Activated CD4-positive, alpha-beta T cell treated with anti-CD3 and anti-CD28 coated beads, Interleukin-2, amount 10 ng/mL, durations not matched to agents 24 days and 14 days (primary cell): ENCODE data around the gene BOLA3. TPM values are rescaled to one million over a fixed set of nuclear protein-coding genes. Genes with fewer than 3 reads are reported as not detected.
"Not testable (repeated sequence)": the region's sequence is repeated elsewhere in the genome, so short reads cannot be mapped to it uniquely, and the experiment has no call there.

Source experiments
- DNase-seq: peaks from one replicate; pipeline ENCODE4 v3.0.0; 2022
- H3K27ac Mint-ChIP-seq: one replicate; pipeline ENCODE4 v1.8.0; 2022; ENCODE audit warnings: mild to moderate bottlenecking, mixed read lengths
- H3K27me3 Mint-ChIP-seq: one replicate; pipeline ENCODE4 v1.8.0; 2022; ENCODE audit warnings: mixed read lengths
- H3K36me3 Mint-ChIP-seq: one replicate; pipeline ENCODE4 v1.8.0; 2022; ENCODE audit warnings: low read depth, mild to moderate bottlenecking, mixed read lengths
- H3K4me1 Mint-ChIP-seq: one replicate; pipeline ENCODE4 v1.8.0; 2021; ENCODE audit warnings: mixed read lengths
- H3K4me3 Mint-ChIP-seq: one replicate; pipeline ENCODE4 v1.8.0; 2022; ENCODE audit warnings: mild to moderate bottlenecking, moderate library complexity, mixed read lengths
- H3K9me3 Mint-ChIP-seq: one replicate; pipeline ENCODE4 v1.8.0; 2021; ENCODE audit warnings: mixed read lengths
- intact Hi-C: fragments of 100-400 bp; cut with micrococcal nuclease; formaldehyde crosslinking; loops from one replicate; pipeline ENCODE4 v1.15.1; 2023
- total RNA-seq: library from RNA; stranded (reverse); gene quantifications from 2 replicates; pipeline ENCODE4 v1.2.3, GENCODE V29; 2022

BOLA3 gene
- total RNA-seq, 1 donor from 2014 or later = 103 TPM

DNA sequence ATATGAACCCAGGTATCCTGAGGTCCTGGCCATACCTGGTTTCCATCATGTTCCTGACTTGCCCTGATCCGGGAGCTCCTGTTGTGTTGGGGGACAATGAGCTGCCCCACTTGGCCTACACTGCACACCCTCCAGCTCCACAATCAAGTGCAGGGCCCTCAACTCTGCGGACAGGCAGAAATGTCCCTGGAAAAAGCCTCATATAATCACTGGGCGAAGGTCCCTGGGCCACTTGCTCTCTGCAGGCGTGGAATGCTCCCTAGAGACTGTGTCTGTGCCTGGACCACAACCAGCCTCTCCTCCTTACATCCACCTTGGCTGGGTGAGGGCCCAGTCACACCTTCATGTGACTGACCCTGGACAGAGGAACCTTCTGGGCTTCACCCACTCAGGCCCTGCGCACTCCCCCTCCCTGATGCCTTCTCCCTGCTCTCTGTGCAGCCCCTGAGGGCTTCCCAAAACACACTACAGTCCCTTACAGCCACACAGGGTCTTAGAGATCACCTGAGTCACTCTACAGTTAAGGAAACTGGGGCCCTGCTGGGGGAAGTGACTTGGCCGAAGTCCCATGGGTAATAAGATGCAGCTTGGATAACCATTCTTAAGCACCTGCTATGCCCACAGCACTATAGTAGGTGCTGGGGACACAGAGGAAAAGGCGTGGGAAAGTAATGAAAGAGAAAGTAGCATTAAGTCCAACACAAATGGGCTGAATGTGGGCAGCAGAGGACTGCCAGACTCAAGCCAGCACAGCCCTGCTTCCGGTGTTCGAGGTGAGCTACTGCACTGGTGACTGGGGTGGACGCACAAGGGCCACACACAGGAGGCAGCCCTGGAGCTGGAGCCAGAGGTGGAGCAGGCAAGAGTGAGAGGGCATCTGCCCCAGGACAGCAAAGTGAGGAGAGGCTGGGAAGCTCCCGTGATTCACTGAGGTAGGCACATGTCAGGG, 9.8 kb downstream of the BOLA3 start:
- Mint-ChIP-seq H3K27me3 (no peaks in the 10 kb centered on the region), H3K4me1 (peaks cover 8% of the 10 kb centered on the region), H3K27ac (no peak overlapping the region)

DNA sequence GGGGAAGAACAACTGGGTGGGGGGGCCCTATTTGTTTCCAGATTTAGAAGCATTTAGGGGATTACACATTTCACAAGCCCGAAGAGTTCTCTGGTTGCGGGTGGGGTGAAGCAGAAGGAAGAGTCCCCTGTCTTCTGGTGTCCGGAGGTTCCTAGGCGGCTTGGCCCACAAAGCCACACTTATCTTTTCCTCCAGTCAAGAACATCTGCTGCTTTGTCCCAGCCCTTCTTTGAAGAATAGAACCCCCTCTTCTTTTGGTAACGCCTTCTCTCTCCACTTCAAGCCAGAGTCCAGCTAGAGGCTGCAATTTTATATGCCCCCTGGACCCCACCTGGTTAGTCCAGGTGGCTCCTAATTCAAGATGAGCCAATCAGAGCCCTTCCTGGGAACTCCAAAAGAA, 15.8 kb downstream of the BOLA3 start:
- peaks cover 9% of the 10 kb centered on the region for H3K27me3 Mint-ChIP-seq
- no peaks in the 10 kb centered on the region for H3K9me3 Mint-ChIP-seq

More for the DNA sequence above, 9.8 kb downstream of the BOLA3 start:
- H3K36me3 Mint-ChIP-seq = peaks cover 38% of the 10 kb centered on the region
- H3K9me3 Mint-ChIP-seq = no peaks in the 10 kb centered on the region
- intact Hi-C loops = no loop called here
- no peak overlapping the region for H3K4me3 Mint-ChIP-seq
- DNase-seq = no peak

DNA sequence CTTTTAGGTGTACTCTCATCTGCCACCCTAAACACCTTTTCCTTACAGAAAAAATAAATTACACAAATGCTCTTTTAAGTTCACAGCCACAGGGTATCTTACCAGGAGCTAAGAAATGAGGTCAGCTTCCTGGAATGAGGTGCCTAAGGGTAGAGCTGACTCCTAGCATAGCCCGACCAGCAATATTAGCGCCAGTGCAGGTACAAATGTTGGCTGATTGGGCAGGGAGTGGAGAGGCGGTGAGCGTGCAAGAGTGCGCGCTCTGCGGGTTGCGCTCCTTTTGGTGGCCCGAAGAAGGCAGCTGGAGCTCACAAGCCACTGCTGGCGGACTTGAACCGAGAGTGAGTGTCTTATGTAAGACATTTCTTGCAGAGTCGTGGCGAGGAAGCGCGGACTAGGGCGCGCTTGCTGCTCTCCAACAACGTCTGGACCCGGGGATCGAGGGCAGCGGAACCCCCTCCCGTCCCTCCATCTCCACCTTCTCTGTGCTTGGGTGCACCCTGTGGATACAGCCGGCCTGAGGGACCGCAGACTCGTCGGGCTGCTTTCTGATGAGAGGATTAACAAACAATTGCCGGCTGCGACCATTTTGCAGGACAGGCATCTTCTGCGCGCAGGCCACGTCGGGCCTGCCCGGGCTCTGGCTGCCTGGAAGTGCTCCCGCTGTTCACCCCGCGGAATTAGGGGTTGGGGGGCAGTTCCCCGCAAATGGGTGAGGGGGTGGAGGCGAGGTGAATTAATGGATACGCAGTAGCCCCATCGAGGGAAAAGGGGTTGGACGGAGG, 17.3 kb downstream of the BOLA3 start:
- no peak overlapping the region for H3K4me3 Mint-ChIP-seq
- H3K27me3 Mint-ChIP-seq = peaks cover 9% of the 10 kb centered on the region
- H3K27ac Mint-ChIP-seq = no peak overlapping the region
- H3K36me3 Mint-ChIP-seq = peaks cover 15% of the 10 kb centered on the region
- intact Hi-C loops = no loop called here
- H3K9me3 Mint-ChIP-seq = no peaks in the 10 kb centered on the region
- no peak for DNase-seq
- no peaks in the 10 kb centered on the region for H3K4me1 Mint-ChIP-seq

More for the DNA sequence above, 15.8 kb downstream of the BOLA3 start:
- Mint-ChIP-seq H3K36me3 (peaks cover 17% of the 10 kb centered on the region), H3K4me3 (no peak overlapping the region), H3K27ac (no peak overlapping the region), H3K4me1 (no peaks in the 10 kb centered on the region)
- intact Hi-C loops = no loop called here
- no peak for DNase-seq

DNA sequence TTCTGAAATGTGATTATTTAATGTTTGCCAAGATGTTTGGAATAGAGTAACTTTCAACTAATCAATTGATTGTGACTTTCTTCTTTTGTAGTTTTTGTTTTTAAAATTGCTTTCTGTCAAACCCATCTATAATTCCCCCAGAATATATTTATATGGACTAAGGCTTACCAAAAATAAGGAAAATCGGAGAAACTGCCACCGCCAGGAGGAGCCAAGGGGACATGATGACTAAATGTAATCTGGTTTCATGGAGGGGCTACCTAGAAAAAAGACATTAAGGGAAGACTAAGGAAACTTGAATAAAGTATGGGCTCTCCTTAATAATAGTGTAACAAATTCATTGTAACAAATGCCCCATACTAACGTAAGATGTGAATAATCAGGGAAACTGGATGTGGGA, 19.5 kb downstream of the BOLA3 start:
- H3K4me1 Mint-ChIP-seq = no peaks in the 10 kb centered on the region
- no peak for DNase-seq
- H3K4me3 Mint-ChIP-seq = no peak overlapping the region
- H3K9me3 Mint-ChIP-seq = no peaks in the 10 kb centered on the region
- H3K36me3 Mint-ChIP-seq = peaks cover 3% of the 10 kb centered on the region
- H3K27me3 Mint-ChIP-seq = peaks cover 9% of the 10 kb centered on the region
- no peak overlapping the region for H3K27ac Mint-ChIP-seq
- intact Hi-C loops = no loop called here

DNA sequence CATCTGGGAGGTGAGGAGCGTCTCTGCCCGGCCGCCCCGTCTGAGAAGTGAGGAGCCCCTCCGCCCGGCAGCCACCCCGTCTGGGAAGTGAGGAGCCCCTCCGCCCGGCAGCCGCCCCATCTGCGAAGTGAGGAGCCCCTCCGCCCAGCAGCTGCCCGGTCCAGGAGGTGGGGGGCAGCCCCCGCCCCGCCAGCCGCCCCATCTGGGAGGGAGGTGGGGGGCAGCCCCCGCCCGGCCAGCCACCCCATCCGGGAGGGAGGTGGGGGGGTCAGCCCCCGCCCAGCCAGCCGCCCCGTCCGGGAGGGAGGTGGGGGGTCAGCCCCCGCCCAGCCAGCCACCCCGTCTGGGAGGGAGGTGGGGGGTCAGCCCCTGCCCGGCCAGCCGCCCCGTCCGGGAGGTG, 23.8 kb downstream of the BOLA3 start:
- DNase-seq, H3K4me1 Mint-ChIP-seq, H3K27me3 Mint-ChIP-seq, H3K36me3 Mint-ChIP-seq, H3K4me3 Mint-ChIP-seq, H3K27ac Mint-ChIP-seq: not testable (repeated sequence)
- intact Hi-C loops = loop anchor here (5.0 kb wide), 2 partner anchors 137 to 892 kb away; partner anchors contain the start of genes CCT7 and PRADC1
- H3K9me3 Mint-ChIP-seq = peaks cover 17% of the 10 kb centered on the region

DNA sequence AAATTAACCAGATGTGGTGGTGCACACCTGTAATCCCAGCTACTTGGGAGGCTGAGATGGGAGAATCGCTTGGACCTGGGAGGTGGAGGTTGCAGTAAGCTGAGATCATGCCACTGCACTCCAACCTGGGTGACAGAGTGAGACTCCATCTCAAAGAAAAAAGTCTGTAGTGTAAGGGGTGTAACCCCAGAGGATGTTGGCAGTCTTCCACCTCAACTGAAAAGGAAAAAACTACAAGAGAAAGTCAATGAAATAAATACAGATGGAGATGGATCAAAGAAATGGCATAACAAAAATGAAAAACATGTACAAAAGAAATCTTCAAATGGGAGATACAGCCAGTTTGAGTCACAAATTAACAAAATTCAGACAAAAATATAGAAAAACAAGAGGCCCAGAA, 25.9 kb downstream of the BOLA3 start:
- H3K9me3 Mint-ChIP-seq = peaks cover 17% of the 10 kb centered on the region
- H3K4me3 Mint-ChIP-seq, H3K27me3 Mint-ChIP-seq, H3K27ac Mint-ChIP-seq, H3K4me1 Mint-ChIP-seq, H3K36me3 Mint-ChIP-seq, DNase-seq: not testable (repeated sequence)
- intact Hi-C loops = loop anchor here (2.0 to 5.0 kb wide), 3 partner anchors 25 to 890 kb away; partner anchors contain the start of genes BOLA3, CCT7 and PRADC1

DNA sequence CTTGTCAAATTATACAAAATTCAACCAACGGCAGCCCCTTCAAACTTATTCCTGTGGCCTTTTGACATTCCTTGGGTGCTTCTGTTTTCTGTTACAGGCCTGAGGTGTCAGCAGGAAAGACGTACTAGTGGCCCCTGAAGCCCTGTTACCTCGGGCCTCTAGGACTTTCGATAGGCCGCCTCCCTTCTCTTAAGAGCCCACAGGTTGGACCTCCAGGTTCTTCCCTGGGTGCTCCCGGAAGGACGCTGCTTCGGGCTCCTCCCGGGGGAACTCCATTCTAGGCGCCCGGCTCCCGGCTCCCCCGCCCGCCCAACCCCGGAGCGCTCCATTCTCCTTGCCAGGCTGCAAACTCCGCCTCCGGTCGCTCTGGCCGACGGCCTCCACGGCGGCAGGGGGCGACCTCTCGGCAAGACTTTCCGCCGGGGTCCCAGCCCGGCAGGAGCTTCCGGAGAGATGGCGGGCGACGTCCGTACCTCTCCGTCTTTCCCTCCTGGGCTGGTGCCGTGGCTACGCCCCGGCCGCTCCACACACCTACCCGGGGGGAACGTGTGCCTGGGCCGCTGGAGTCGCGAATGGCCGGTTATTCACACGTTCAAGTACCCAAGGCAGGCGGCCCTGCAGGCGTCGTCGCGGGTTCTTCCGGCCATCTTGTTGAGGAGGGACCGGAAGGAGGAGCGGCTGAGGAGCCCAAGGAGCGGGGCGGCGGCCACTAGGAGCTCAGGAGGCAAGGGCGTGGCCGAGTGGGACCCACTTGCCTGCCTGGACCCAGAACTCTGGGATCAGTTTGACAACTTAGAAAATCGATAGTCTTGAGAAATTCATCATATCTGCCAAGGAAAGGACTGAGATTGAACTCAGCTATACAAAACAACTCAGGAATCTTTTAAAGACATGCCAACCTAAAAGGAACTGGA, 27.5 kb downstream of the BOLA3 start:
- Mint-ChIP-seq H3K4me1 (peaks cover 9% of the 10 kb centered on the region), H3K36me3 (peaks cover 8% of the 10 kb centered on the region), H3K4me3 (peak overlapping the region; percentile 88), H3K9me3 (peaks cover 17% of the 10 kb centered on the region), H3K27me3 (peaks cover 7% of the 10 kb centered on the region), H3K27ac (peak overlapping the region; percentile 92)
- intact Hi-C loops = loop anchor here (1.0 to 5.0 kb wide), 5 partner anchors 27 to 888 kb away; partner anchors contain the start of genes BOLA3, CCT7, PRADC1 and TPRKB
- peak; percentile 96 for DNase-seq

DNA sequence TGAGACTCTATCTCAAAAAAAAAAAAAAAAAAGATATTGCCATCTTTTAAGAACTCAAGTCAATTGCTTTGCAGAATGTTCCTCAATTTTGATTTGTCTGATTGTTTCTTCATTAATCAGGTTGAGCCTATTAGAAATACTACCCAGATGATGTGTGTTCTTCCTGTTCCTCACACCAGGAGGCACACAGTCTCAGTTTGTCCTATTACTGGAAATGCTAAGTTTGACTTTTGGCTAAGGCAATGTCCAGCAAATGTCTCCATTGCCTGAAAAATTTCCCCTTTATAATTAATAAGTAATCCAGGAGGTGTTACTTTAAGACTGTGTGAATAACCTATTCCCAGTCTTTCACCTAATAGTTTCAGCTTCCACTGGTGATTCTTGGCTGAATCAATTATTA, 28.4 kb downstream of the BOLA3 start:
- no peak overlapping the region for H3K4me3 Mint-ChIP-seq
- intact Hi-C loops = no loop called here

DNA sequence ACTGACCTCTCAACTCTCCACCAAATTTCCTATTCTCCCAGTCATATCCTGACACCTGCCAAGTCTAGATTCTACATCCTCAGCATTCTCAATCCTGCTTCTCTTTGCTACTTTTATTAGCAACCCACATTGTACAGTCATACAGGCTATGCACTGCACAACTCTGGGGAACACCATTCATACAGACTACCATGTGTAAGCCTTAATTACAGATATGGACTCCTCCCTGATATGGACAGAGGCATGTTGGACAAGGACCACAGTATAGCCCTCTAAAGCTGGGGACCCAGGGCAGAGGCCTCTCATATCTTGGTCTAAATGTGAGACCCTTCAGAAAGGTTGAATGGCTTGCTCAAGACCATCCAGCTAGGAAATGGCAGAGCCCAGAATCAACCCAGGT, 36.3 kb downstream of the BOLA3 start:
- Mint-ChIP-seq H3K27me3 (peaks cover 13% of the 10 kb centered on the region), H3K4me3 (no peak overlapping the region), H3K4me1 (peaks cover 2% of the 10 kb centered on the region), H3K9me3 (no peaks in the 10 kb centered on the region), H3K27ac (no peak overlapping the region), H3K36me3 (no peaks in the 10 kb centered on the region)
- intact Hi-C loops = no loop called here
- no peak for DNase-seq

More for the DNA sequence above, 28.4 kb downstream of the BOLA3 start:
- DNase-seq = no peak
- H3K27ac Mint-ChIP-seq = no peak overlapping the region
- H3K27me3 Mint-ChIP-seq = peaks cover 12% of the 10 kb centered on the region
- H3K4me1 Mint-ChIP-seq = peaks cover 9% of the 10 kb centered on the region
- peaks cover 17% of the 10 kb centered on the region for H3K9me3 Mint-ChIP-seq
- H3K36me3 Mint-ChIP-seq = peaks cover 8% of the 10 kb centered on the region

DNA sequence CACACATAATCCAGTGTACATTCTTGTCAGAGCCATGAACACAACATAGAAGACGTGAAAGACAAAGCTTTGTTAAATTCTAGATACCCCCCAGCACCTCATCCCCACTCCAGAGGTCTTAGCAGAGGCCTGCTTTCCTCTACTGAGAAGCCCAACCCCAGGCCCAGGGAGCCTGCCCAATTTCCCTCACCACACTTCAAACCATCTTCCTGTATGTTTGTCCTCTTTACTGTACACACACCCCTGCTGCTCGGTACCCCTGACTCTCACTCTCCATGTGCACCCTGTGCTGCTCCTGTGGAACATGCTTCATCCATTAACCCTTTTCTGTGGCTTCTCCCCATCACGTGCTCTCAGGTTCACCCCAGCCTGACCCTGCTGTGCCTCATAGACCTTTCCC, 37.2 kb downstream of the BOLA3 start:
- no peak overlapping the region for H3K27ac Mint-ChIP-seq
- no peaks in the 10 kb centered on the region for H3K9me3 Mint-ChIP-seq
- intact Hi-C loops = no loop called here
- H3K27me3 Mint-ChIP-seq = peaks cover 13% of the 10 kb centered on the region
- no peak overlapping the region for H3K4me3 Mint-ChIP-seq
- H3K36me3 Mint-ChIP-seq = no peaks in the 10 kb centered on the region
- no peak for DNase-seq
- peaks cover 2% of the 10 kb centered on the region for H3K4me1 Mint-ChIP-seq

DNA sequence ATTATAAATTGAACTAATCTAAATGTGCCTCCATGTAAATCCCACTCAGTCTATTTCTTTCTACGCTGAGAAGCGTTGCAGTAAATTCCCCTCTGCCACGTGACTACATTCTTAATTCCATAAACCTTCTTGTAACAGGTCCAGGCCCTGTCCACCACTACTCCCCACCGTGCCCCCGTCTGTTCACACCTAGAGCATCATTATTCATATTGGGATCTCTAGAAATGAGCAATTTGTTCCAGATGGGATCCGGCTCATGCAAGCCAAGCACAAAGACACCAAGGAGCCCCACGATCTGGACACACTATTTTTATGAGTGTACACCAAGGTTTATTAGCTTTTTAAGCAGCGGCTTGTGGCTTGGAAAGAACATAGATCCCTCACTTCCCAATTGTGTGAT, 38.2 kb downstream of the BOLA3 start:
- peaks cover 2% of the 10 kb centered on the region for H3K4me1 Mint-ChIP-seq
- no peak for DNase-seq
- peaks cover 2% of the 10 kb centered on the region for H3K36me3 Mint-ChIP-seq
- H3K27ac Mint-ChIP-seq = no peak overlapping the region
- peaks cover 6% of the 10 kb centered on the region for H3K27me3 Mint-ChIP-seq
- intact Hi-C loops = no loop called here
- no peaks in the 10 kb centered on the region for H3K9me3 Mint-ChIP-seq
- no peak overlapping the region for H3K4me3 Mint-ChIP-seq

DNA sequence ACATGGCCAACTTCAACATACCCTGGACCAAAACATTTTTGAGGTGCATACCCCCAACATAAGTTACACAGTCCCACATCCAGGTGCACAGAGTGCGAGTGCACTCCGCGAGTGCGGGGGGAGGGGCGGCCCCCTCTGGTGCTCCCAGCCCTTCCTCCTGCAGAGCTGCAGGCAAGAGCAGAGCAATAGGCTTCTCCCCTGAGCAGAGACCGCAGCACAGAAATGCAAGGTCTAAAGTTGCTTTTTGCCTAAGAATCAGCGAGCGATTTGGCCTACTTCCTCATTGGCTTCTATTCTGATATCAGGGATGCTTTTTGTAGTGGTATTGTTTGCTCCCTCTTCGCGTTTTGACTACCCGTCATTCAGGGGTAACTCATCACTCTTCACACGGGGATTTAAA, 40.6 kb downstream of the BOLA3 start:
- H3K27ac Mint-ChIP-seq = no peak overlapping the region
- DNase-seq = no peak
- intact Hi-C loops = no loop called here
- H3K4me3 Mint-ChIP-seq = no peak overlapping the region
- H3K4me1 Mint-ChIP-seq = peaks cover 2% of the 10 kb centered on the region
- H3K9me3 Mint-ChIP-seq = no peaks in the 10 kb centered on the region
- no peaks in the 10 kb centered on the region for H3K27me3 Mint-ChIP-seq
- H3K36me3 Mint-ChIP-seq = peaks cover 11% of the 10 kb centered on the region

DNA sequence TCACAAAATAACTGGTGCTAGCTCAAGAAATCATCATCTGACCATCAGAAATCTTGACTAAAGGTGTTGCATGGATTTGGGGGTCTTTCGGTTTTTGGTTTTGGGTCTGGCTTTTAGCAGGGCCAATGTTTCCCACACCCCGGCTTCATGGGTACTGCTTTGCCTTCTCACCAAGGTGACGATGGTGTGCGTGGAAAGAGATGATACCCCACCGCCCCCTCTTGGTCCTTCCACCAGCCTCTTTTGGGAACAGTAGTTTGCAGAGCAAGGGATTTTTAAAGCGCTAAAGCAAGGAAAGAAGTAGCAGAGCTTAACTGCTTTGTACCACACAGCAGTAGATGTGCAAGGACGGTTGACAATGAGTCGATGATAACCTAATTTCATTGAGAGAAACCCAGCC, 42.3 kb downstream of the BOLA3 start:
- no peak overlapping the region for H3K27ac Mint-ChIP-seq
- H3K27me3 Mint-ChIP-seq = no peaks in the 10 kb centered on the region
- no peaks in the 10 kb centered on the region for H3K9me3 Mint-ChIP-seq
- intact Hi-C loops = no loop called here
- H3K36me3 Mint-ChIP-seq = peaks cover 19% of the 10 kb centered on the region
- no peak for DNase-seq
- H3K4me1 Mint-ChIP-seq = peaks cover 2% of the 10 kb centered on the region
- H3K4me3 Mint-ChIP-seq = no peak overlapping the region
